Panc1 (cell line): ENCODE data around the gene LPIN1.

Experiments
- POLR2AphosphoS5 ChIP-seq: IDR thresholded peaks from 2 replicates; pipeline ENCODE4 v1.6.1; 2012; ENCODE audit warnings: mild to moderate bottlenecking, low read depth, low read length, moderate library complexity
- SIN3A ChIP-seq: IDR thresholded peaks from 2 replicates; pipeline ENCODE4 v1.6.1; 2012; ENCODE audit warnings: low read depth, mild to moderate bottlenecking, low read length, moderate library complexity, borderline replicate concordance; ENCODE audit not compliant: insufficient read depth
- TCF7L2 ChIP-seq: IDR thresholded peaks from 2 replicates; pipeline ENCODE4 v1.6.1; 2011; ENCODE audit warnings: mild to moderate bottlenecking, low read depth, low read length, inconsistent platforms
- TF ChIP-seq, protein P1 (sequence below): fragments of 450-650 bp; IDR thresholded peaks from 2 replicates; pipeline ENCODE4 v1.5.1; 2017; ENCODE audit warnings: mild to moderate bottlenecking

DNA sequence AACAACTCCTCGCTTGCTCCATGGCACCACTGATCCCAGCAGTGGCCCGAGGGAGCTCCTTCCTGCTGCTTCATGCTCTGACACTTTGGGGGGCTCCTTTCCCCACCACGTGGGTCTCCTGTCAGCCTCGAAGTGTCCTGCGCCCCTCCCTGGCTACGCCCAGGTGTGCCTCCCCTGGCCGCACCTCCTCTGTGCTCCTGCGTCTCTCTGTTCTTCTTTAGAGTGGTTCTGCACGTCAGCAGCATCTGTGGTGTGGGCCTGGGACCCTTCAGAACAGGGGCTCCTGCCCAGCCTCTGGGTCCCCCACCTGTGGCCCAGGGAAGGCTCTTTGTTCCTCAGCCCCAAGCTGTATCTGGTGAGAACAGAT lies 49.7 kb upstream of the LPIN1 start:
- TF ChIP-seq, protein P1, sequence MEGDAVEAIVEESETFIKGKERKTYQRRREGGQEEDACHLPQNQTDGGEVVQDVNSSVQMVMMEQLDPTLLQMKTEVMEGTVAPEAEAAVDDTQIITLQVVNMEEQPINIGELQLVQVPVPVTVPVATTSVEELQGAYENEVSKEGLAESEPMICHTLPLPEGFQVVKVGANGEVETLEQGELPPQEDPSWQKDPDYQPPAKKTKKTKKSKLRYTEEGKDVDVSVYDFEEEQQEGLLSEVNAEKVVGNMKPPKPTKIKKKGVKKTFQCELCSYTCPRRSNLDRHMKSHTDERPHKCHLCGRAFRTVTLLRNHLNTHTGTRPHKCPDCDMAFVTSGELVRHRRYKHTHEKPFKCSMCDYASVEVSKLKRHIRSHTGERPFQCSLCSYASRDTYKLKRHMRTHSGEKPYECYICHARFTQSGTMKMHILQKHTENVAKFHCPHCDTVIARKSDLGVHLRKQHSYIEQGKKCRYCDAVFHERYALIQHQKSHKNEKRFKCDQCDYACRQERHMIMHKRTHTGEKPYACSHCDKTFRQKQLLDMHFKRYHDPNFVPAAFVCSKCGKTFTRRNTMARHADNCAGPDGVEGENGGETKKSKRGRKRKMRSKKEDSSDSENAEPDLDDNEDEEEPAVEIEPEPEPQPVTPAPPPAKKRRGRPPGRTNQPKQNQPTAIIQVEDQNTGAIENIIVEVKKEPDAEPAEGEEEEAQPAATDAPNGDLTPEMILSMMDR, result no peak
- TF ChIP-seq POLR2AphosphoS5 (no peak), SIN3A (no peak), TCF7L2 (no peak)
